Ovary (tissue), 9 donors: ENCODE data around the gene UBTD1. TPM values are rescaled to one million over a fixed set of nuclear protein-coding genes. Genes with fewer than 3 reads are reported as not detected.
A peak's percentile ranks its signal among the peaks of the same experiment; 100 is the strongest.

Source experiments
- DNase-seq, 5 donors: peaks; one replicate each; pipeline ENCODE4 v3.0.0-alpha.2; 2019 to 2020
- H3K27ac ChIP-seq, 2 donors: fragments of 200-600 bp; one replicate each; pipeline versions ENCODE4 v1.5.1 to v1.8.0; 2019 to 2022
- H3K27me3 ChIP-seq: fragments of 200-600 bp; one replicate; pipeline ENCODE4 v1.8.0; 2022
- H3K36me3 ChIP-seq: fragments of 200-600 bp; sonication (generic); one replicate; pipeline ENCODE4 v1.5.1; 2019
- H3K4me1 ChIP-seq: one replicate; pipeline ENCODE4 v1.8.1; 2013; ENCODE audit warnings: mild to moderate bottlenecking, moderate library complexity; ENCODE audit not compliant: insufficient read depth
- H3K4me3 ChIP-seq: fragments of 200-600 bp; sonication (generic); one replicate; pipeline ENCODE4 v1.5.1; 2017
- H3K9me3 ChIP-seq, 2 donors: fragments of 200-600 bp in 1 of 2; sonication (generic) in 1 of 2; one replicate each; pipeline versions ENCODE4 v1.5.1 to v1.8.1; 2013 to 2019; ENCODE audit warnings: mild to moderate bottlenecking in 1 of 2, moderate library complexity in 1 of 2
- EP300 ChIP-seq: sonication (generic); formaldehyde crosslinking; IDR thresholded peaks from one replicate; pipeline ENCODE4 v1.6.1; 2017; ENCODE audit warnings: antibody characterized with exemption
- POLR2A ChIP-seq: fragments of 450-650 bp; IDR thresholded peaks from one replicate; pipeline ENCODE4 v1.6.1; 2017; ENCODE audit warnings: antibody characterized with exemption, mild to moderate bottlenecking, moderate library complexity
- WGBS, 3 donors: extraction: QIAGEN DNeasy Blood & Tissue Kit in 1 of 3; methylation state at CpG; one replicate each; pipeline versions ENCODE4 v1.1.5 to v1.1.7; 2013 to 2017; 5-methylcytosine and 5-hydroxymethylcytosine counted together
- intact Hi-C, 4 donors: fragments of 100-400 bp; cut with DNase I; formaldehyde crosslinking; loops; one replicate each; pipeline versions ENCODE4 v1.11.0 to v1.15.1; 2022 to 2023
- polyA plus RNA-seq, 2 donors: library from polyadenylated mRNA; stranded (reverse); fragments of 200-250 nt in 1 of 2; fragments of 350-450 nt in 1 of 2; fragmentation: Illumina TruSeq in 1 of 2; extraction: RNeasy Lipid Tissue Mini Kit (QIAGEN cat#74804) in 1 of 2; gene quantifications; one replicate each; pipeline ENCODE4 v1.2.3, GENCODE V29; 2013 to 2014
- total RNA-seq, 7 donors: library from RNA; depleted of rRNA in 2 of 7; stranded (reverse); fragments of >200 nt in 2 of 7; fragmentation: NEBNext Ultra II Directional in 3 of 7; extraction: Animal tissue kit (Norgen Biotek cat#: 25700) in 3 of 7; gene quantifications; one replicate each; pipeline versions ENCODE4 v1.1.0 to v1.2.4, GENCODE V29; 2016 to 2023
- TF ChIP-seq, protein P1 (sequence below), 3 donors: fragments of 450-650 bp in 2 of 3; fragments of 200-600 bp in 1 of 3; IDR thresholded peaks; one replicate each; pipeline versions ENCODE4 v1.5.1 to v1.8.0; 2016 to 2022; ENCODE audit warnings: antibody characterized with exemption in 3 of 3, mild to moderate bottlenecking in 1 of 3
- donor health status: DM: no; HTN: no; CAD: no; lungs with moderate emphysema.
- donor health status: DM: no; HTN: no; CAD: no.
- donor health status: Bipolar disorder and iron deficiency.
- donor health status: DM: yes; HTN: yes; CAD: no.
- donor health status: DM: no; HTN: no; CAD: no.
- donor health status: DM: yes; HTN: yes; CAD: no.

UBTD1 gene
- total and polyA plus RNA-seq, 9 donors = 0.20 to 15.2 (median 11.5) TPM

DNA sequence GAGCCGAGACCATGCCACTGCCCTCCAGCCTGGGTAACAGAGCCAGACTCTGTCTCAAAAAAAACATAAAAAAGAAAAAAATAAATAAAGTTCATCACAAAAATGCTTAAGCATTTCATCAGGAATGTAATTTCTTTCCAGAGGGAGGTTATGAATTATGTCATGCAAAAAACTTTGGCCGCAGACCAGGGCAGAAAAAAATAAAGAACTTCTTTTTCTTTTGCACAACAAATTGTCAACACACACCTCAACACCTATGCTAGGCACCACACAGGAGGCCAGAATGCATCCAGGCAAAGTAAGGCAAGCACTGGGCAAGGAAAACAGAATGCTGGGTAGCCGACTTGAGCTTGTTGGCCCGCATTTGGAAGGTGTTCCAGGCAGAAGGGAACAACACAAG, 94.7 kb downstream of the UBTD1 start:
- H3K4me3 ChIP-seq = no peak overlapping the region
- WGBS, 3 donors = 27 to 34% (median 28%) methylated on average over 4 of the region's 4 CpGs
- H3K27ac ChIP-seq = no peak overlapping the region
- no peaks in the 10 kb centered on the region for H3K9me3 ChIP-seq
- no peaks in the 10 kb centered on the region for H3K27me3 ChIP-seq
- TF ChIP-seq POLR2A (no peak), EP300 (no peak)
- TF ChIP-seq, protein P1, sequence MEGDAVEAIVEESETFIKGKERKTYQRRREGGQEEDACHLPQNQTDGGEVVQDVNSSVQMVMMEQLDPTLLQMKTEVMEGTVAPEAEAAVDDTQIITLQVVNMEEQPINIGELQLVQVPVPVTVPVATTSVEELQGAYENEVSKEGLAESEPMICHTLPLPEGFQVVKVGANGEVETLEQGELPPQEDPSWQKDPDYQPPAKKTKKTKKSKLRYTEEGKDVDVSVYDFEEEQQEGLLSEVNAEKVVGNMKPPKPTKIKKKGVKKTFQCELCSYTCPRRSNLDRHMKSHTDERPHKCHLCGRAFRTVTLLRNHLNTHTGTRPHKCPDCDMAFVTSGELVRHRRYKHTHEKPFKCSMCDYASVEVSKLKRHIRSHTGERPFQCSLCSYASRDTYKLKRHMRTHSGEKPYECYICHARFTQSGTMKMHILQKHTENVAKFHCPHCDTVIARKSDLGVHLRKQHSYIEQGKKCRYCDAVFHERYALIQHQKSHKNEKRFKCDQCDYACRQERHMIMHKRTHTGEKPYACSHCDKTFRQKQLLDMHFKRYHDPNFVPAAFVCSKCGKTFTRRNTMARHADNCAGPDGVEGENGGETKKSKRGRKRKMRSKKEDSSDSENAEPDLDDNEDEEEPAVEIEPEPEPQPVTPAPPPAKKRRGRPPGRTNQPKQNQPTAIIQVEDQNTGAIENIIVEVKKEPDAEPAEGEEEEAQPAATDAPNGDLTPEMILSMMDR (IDR thresholded peaks at IDR 0.05) = no peak
- H3K36me3 ChIP-seq = no peaks in the 10 kb centered on the region
- no peak for DNase-seq
- peaks cover 2% of the 10 kb centered on the region for H3K4me1 ChIP-seq
- intact Hi-C loops = no loop called here

DNA sequence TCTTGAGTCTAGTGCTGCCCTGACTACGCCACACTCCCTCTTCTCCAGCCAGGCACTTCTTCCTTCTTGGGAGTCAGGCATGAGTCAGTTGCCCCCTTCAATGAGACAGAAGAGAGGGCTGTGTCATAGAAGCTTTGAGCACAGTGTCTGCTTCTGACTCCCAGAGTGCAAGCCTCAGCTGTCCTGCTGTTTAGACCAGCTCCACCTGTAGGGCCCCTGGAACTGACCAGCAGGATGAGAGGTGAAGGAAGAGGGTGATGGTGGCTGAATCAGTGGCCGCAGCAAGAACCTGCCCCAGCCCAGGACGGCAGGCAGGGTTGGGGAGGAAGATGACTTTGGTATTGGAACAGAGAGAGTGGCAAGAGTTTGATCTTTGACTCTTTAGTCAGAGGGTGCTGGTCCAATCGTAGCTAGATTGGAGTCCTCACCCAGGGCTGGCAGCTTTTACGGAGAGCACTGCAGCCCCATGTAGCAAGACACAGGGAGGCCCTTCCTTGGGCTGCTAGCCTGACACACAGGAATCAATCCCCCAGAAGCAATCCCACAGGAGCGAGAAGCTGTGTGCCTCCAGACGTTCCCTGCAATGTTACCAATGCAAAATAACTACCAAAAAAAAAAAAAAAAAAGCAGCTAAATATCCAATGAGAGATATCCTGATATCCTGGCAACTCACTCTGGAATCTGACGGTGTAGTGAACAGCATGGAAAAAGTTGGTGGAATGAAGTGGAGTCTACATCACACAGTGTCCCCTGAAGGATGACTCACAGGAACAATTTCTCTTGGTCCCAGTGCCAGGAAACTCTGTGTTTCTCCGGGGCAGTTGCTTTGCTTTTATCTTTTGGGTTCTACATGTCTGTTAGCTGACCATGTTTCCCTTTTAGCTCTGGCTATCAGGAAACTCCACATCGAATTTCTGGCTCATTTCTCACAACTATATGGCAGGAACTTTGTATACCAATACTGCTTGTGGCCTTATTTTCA, 97.7 kb downstream of the UBTD1 start:
- Histone ChIP-seq H3K36me3 (no peaks in the 10 kb centered on the region), H3K4me1 (peaks cover 2% of the 10 kb centered on the region), H3K27me3 (no peaks in the 10 kb centered on the region), H3K4me3 (no peak overlapping the region), H3K27ac (no peak overlapping the region), H3K9me3 (no peaks in the 10 kb centered on the region)
- TF ChIP-seq EP300 (peak; percentile 72), POLR2A (no peak)
- WGBS, 3 donors = 25 to 34% (median 33%) methylated on average over 10 of the region's 10 CpGs
- intact Hi-C loops = no loop called here
- DNase-seq = peak in 2 of 5 donors; percentile 32 to 58

DNA sequence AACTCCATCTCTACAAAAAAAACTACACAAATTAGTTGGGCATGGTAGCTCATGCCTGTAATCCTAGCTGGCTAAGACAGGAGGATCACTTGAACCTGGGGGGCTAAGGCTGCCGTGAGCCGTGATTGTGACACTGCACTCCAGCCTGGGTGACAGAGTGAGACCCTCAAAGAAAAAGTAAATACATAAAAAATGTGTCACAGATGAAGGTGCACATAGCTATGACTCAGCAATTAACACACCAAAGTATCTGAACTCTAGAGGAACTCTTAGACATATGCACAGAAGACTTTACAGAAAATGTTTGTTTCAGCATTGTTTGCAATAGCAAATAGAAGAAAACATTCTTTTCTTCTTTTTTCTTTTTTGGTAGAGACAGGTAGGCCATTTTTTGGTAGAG, 99.1 kb downstream of the UBTD1 start:
- Histone ChIP-seq H3K27me3 (no peaks in the 10 kb centered on the region), H3K4me3 (no peak overlapping the region), H3K27ac (no peak overlapping the region), H3K4me1 (peaks cover 2% of the 10 kb centered on the region), H3K9me3 (no peaks in the 10 kb centered on the region), H3K36me3 (no peaks in the 10 kb centered on the region)
- WGBS, 3 donors = 95 to 98% (median 98%) methylated on average over 2 of the region's 2 CpGs
- DNase-seq = no peak
- intact Hi-C loops = no loop called here
- TF ChIP-seq, protein P1 (IDR thresholded peaks at IDR 0.05) = no peak
- TF ChIP-seq POLR2A (no peak), EP300 (no peak)

DNA sequence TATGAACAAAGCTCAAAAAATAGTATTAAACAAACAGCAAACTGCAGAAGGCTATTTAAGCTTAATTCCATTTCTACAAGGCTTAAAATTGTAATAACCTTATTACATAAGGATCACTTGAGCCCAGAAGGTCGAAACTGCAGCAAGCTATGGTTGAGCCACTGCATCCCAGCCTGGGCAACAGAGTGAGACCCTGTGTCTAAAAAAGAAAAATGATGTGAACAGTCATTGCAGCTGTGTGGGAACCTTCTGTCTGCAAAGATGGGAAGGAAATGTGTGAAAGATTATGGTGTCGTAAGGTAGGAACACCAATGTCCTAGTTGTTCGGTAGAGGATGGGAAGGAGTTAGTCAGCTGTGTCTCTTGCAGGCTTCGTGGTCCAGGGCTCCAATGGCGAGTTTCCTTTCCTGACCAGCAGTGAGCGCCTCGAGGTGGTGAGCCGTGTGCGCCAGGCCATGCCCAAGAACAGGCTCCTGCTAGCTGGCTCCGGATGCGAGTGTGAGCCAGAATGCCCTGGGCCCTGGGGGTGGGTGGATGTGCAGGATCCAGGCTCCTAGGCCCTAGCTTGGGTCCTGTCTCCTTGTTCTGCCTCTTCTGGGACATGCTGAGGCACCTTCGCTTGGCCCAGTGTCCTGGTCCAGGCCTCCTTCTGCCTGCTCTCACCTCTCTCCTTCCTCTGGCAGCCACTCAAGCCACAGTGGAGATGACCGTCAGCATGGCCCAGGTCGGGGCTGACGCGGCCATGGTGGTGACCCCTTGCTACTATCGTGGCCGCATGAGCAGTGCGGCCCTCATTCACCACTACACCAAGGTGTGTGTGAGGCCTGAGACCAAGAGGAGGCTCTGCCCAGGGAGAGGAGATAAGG, 99.9 kb downstream of the UBTD1 start:
- no peak for DNase-seq
- H3K27me3 ChIP-seq = no peaks in the 10 kb centered on the region
- 91 to 95% (median 92%) methylated on average over 19 of the region's 19 CpGs for WGBS, 3 donors
- no peaks in the 10 kb centered on the region for H3K36me3 ChIP-seq
- H3K9me3 ChIP-seq = no peaks in the 10 kb centered on the region
- no peak overlapping the region for H3K27ac ChIP-seq
- peaks cover 2% of the 10 kb centered on the region for H3K4me1 ChIP-seq
- no peak overlapping the region for H3K4me3 ChIP-seq
- intact Hi-C loops = no loop called here
- TF ChIP-seq, protein P1 (IDR thresholded peaks at IDR 0.05) = no peak
- TF ChIP-seq POLR2A (no peak), EP300 (no peak)
